HG02798 (cell line): ENCODE data around the gene RPL23.
A peak's percentile ranks its signal among the peaks of the same experiment; 100 is the strongest.

Experiments used
- ATAC-seq: cut with Tn5 transposase; IDR thresholded peaks from one replicate; pipeline ENCODE4 v1.9.1; 2021; ENCODE audit warnings: mild to moderate bottlenecking; ENCODE audit not compliant: unreplicated experiment, poor library complexity

RPL23 gene

GRCh38 chr17:38885044-38885727 is 31.7 kb upstream of the RPL23 start:
- no peak for ATAC-seq

GRCh38 chr17:38883592-38884526 is 30.3 kb upstream of the RPL23 start:
- no peak for ATAC-seq

GRCh38 chr17:38882870-38883269 is 29.3 kb upstream of the RPL23 start:
- no peak for ATAC-seq

- ATAC-seq: no peak
These were observed 28.2 kb upstream of the RPL23 start for GRCh38 chr17:38881600-38882191.

- ATAC-seq: no peak
These were observed 26.6 kb upstream of the RPL23 start for GRCh38 chr17:38879878-38880665.

GRCh38 chr17:38877130-38877851 is 23.8 kb upstream of the RPL23 start:
- ATAC-seq: peak; percentile 44

- no peak for ATAC-seq
These were observed 22.1 kb upstream of the RPL23 start for GRCh38 chr17:38875477-38876075.

GRCh38 chr17:38874505-38875400 is 21.2 kb upstream of the RPL23 start:
- ATAC-seq: no peak

- no peak for ATAC-seq
These were observed 20.3 kb upstream of the RPL23 start for GRCh38 chr17:38873640-38874380.

- no peak for ATAC-seq
These were observed 19.3 kb upstream of the RPL23 start for GRCh38 chr17:38872671-38873385.

GRCh38 chr17:38872027-38872511 is 18.5 kb upstream of the RPL23 start:
- ATAC-seq: no peak

- ATAC-seq: no peak
These were observed 17.9 kb upstream of the RPL23 start for GRCh38 chr17:38871247-38872015.

- peak; percentile 15 for ATAC-seq
These were observed 17.0 kb upstream of the RPL23 start for GRCh38 chr17:38870259-38871165.

GRCh38 chr17:38869526-38870258 is 16.2 kb upstream of the RPL23 start, which contains the start of gene LASP1:
Gene LASP1 (plus strand): TSS chr17:38870058. CDS start chr17:38870190, 132 bp downstream.
- peak; percentile 50 for ATAC-seq
